Peyer's patch (tissue), 4 donors: ENCODE measurements around the gene SUSD1. TPM values are rescaled to one million over a fixed set of nuclear protein-coding genes. Genes with fewer than 3 reads are reported as not detected.

Experiments
- small RNA-seq, 2 donors: library from RNA; depleted of rRNA; stranded (forward); fragments of <200 nt; gene quantifications; one replicate each; pipeline ENCODE3, GENCODE V24; 2016
- total RNA-seq, 4 donors: library from RNA; depleted of rRNA; stranded (reverse); fragments of >200 nt; gene quantifications; one replicate each; pipeline ENCODE4 v1.1.0, GENCODE V29; 2016

Gene SUSD1
- total RNA-seq, 4 donors from 2014 or later = 10.6 to 28.9 (median 21.3) TPM

Small RNA genes lying within 50 kb of the gene (small RNA-seq; reads per million reads assigned to genes)
- gene RF00019 (0 reads per million in 2 donors), gene RNU6-710P (0 reads per million in 2 donors), gene RNU6-855P (0 reads per million in 2 donors)

Other genes starting within 250 kb of the SUSD1 start
- gene PTBP3, start 158.3 kb upstream of the SUSD1 start, total RNA-seq = 100 to 1,000 TPM in 1 of 4 donors, 10 to 100 TPM in 3; 52.1 to 126 (median 71.0) TPM
- gene HSDL2, start 204.8 kb upstream of the SUSD1 start, total RNA-seq = 10 to 100 TPM; 23.6 to 60.7 (median 39.9) TPM